A673 (cell line): ENCODE data around the gene ALKBH4. TPM values are rescaled to one million over a fixed set of nuclear protein-coding genes. Genes with fewer than 3 reads are reported as not detected.

Experiments
- BruUV-seq: library from RNA; stranded (reverse); fragments of 400-500 nt; replicated peaks from 2 replicates; lab custom pipeline; 2021; lab: Mats Ljungman, UMichigan
- CTCF ChIA-PET: fragments of 300-600 bp; sonication (Branson Sonifier 250); formaldehyde crosslinking; loops from one replicate; lab custom pipeline; 2022; ENCODE audit warnings: antibody characterized with exemption; lab: Charles Lee
- POLR2A ChIA-PET: fragments of 300-600 bp; sonication (Branson Sonifier 250); formaldehyde crosslinking; loops from one replicate; lab custom pipeline; 2022; ENCODE audit warnings: antibody characterized with exemption; ENCODE audit not compliant: low non-redundant PET; lab: Charles Lee
- DNase-seq: peaks from one replicate; pipeline ENCODE4 v3.0.0-alpha.2; 2015; ENCODE audit warnings: low spot score
- H3K27ac ChIP-seq: fragments of 200-600 bp; sonication (generic); 2 replicates; pipeline ENCODE4 v1.5.1; 2016; ENCODE audit warnings: mixed run types, low read depth, mild to moderate bottlenecking, mixed read lengths, antibody characterized with exemption, low read length; ENCODE audit not compliant: poor library complexity, severe bottlenecking
- H3K27me3 ChIP-seq: fragments of 200-600 bp; sonication (generic); replicated peaks from 2 replicates; pipeline ENCODE4 v1.6.1; 2017; ENCODE audit warnings: mixed run types, low read depth, mild to moderate bottlenecking, mixed read lengths, antibody characterized with exemption, low read length; ENCODE audit not compliant: insufficient read depth, poor library complexity
- H3K36me3 ChIP-seq: fragments of 200-600 bp; sonication (generic); 2 replicates; pipeline ENCODE4 v1.6.1; 2016; ENCODE audit warnings: mixed run types, mild to moderate bottlenecking, mixed read lengths, antibody characterized with exemption, low read length; ENCODE audit not compliant: insufficient read depth, poor library complexity, severe bottlenecking
- H3K4me1 ChIP-seq: fragments of 200-600 bp; sonication (generic); 2 replicates; pipeline ENCODE4 v1.6.1; 2017; ENCODE audit warnings: mixed run types, mild to moderate bottlenecking, mixed read lengths, antibody characterized with exemption, low read length; ENCODE audit not compliant: insufficient read depth, poor library complexity, severe bottlenecking
- H3K4me3 ChIP-seq: fragments of 200-600 bp; sonication (generic); 2 replicates; pipeline ENCODE4 v1.5.1; 2016; ENCODE audit warnings: low read depth, mixed run types, mild to moderate bottlenecking, mixed read lengths, low read length; ENCODE audit not compliant: poor library complexity, severe bottlenecking
- H3K9me3 ChIP-seq: fragments of 200-600 bp; sonication (generic); 2 replicates; pipeline ENCODE4 v1.6.1; 2016; ENCODE audit warnings: mixed run types, low read depth, mild to moderate bottlenecking, mixed read lengths, antibody characterized with exemption, low read length; ENCODE audit not compliant: poor library complexity, severe bottlenecking
- EZH2 ChIP-seq: fragments of 200-600 bp; sonication (generic); IDR thresholded peaks from 2 replicates; pipeline ENCODE4 v1.6.1; 2017; ENCODE audit warnings: borderline replicate concordance, low read depth, mild to moderate bottlenecking, mixed read lengths, antibody characterized with exemption, low read length; ENCODE audit not compliant: poor library complexity, severe bottlenecking
- intact Hi-C: fragments of 100-400 bp; cut with micrococcal nuclease; formaldehyde crosslinking; loops from one replicate; pipeline ENCODE4 v1.10.0; 2022; ENCODE audit not compliant: unreplicated experiment
- total RNA-seq: library from RNA; stranded (reverse); gene quantifications from 2 replicates; pipeline ENCODE4 v1.2.3, GENCODE V29; 2021
- TF ChIP-seq, protein P1 (sequence below): fragments of 300-800, 200-600 bp; sonication (generic); conservative IDR thresholded peaks from 2 replicates; pipeline ENCODE4 v1.5.1; 2017; ENCODE audit warnings: low read depth, mild to moderate bottlenecking, antibody characterized with exemption, low read length, moderate library complexity, mixed read lengths

The ALKBH4 gene
- total RNA-seq, 1 experiment from 2014 or later, result 17.0 TPM

DNA sequence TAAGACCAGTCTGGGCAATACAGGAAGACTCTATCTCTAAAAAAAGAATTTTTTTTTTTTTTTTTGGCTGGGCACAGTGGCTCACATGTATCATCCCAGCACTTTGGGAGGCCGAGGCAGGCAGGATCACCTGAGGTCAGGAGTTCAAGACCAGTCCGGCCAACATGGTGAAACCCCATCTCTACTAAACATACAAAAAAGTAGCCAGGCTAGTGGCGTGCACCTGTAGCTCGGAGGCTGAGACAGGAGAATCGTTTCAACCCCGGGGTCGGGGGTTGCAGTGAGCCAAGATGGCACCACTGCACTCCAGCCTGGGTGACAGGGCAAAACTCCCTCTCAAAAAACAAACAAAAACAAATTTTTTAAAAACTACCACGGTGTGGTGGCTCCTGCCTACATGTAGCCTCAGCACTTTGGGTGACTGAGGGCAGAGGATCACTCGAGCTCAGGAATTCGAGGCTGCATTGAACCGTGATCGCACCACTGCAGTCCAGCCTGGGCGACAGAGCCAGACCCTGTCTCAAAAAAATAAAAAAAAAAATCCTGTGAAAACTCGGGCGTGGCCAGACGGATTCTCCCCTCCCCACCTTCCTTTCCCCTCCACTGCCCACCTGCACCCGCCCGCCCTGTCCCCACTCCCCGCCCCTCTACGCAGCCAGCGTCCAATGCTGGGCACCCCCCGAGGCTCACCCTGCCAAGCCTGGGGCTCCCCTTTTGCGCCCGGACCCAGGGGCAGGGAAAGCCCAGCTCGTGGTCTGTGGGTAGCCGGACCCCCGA, 32.0 kb downstream of the ALKBH4 start:
- intact Hi-C loops, result no loop called here
- Histone ChIP-seq H3K4me1 (peaks cover 33% of the 10 kb centered on the region), H3K9me3 (no peaks in the 10 kb centered on the region), H3K4me3 (peak overlapping the region; percentile 85), H3K27me3 (no peaks in the 10 kb centered on the region), H3K36me3 (no peaks in the 10 kb centered on the region), H3K27ac (peak overlapping the region; percentile 65)
- DNase-seq, result no peak
- CTCF ChIA-PET, result no interaction called here
- TF ChIP-seq, protein P1, sequence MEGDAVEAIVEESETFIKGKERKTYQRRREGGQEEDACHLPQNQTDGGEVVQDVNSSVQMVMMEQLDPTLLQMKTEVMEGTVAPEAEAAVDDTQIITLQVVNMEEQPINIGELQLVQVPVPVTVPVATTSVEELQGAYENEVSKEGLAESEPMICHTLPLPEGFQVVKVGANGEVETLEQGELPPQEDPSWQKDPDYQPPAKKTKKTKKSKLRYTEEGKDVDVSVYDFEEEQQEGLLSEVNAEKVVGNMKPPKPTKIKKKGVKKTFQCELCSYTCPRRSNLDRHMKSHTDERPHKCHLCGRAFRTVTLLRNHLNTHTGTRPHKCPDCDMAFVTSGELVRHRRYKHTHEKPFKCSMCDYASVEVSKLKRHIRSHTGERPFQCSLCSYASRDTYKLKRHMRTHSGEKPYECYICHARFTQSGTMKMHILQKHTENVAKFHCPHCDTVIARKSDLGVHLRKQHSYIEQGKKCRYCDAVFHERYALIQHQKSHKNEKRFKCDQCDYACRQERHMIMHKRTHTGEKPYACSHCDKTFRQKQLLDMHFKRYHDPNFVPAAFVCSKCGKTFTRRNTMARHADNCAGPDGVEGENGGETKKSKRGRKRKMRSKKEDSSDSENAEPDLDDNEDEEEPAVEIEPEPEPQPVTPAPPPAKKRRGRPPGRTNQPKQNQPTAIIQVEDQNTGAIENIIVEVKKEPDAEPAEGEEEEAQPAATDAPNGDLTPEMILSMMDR, result no peak
- no peak for TF ChIP-seq EZH2
- POLR2A ChIA-PET, result interaction anchor here (0.7 kb wide), 1 partner anchor 34 kb away, joined by 3 read pairs; no protein-coding TSS in a partner anchor
- no TSS peak for BruUV-seq

DNA sequence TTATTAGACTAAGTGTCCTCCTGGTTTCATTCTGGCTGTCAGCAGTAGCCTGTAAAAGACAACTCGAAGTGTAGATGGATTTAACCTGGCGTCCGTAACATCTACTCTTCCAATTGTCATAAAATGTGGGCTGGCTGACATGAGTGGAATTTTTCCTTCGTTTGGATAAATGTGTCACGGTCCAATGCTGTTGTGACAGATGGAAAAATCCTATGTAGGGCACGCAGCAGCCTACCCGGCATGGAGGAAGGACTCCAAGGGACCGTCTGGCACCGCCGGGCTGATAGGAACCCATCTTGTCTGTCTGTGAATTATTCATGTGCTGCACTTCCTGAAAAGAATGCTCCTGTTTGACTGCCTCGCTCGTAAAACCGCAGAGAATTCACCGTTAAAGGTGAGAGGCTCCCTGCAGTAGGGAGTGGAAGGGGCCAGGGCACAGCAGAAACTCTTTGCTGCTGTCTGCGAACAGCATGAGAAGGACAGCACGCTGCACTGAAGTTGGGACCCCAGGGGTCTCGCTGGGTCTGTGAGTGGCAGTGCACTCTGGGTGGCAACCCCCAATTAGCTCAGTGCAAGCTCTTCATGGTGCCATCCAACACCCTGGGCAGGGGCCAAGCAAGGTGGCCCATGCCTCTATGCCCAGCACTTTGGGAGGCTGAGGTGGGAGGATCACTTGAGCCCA, 32.9 kb downstream of the ALKBH4 start:
- CTCF ChIA-PET, result no interaction called here

DNA sequence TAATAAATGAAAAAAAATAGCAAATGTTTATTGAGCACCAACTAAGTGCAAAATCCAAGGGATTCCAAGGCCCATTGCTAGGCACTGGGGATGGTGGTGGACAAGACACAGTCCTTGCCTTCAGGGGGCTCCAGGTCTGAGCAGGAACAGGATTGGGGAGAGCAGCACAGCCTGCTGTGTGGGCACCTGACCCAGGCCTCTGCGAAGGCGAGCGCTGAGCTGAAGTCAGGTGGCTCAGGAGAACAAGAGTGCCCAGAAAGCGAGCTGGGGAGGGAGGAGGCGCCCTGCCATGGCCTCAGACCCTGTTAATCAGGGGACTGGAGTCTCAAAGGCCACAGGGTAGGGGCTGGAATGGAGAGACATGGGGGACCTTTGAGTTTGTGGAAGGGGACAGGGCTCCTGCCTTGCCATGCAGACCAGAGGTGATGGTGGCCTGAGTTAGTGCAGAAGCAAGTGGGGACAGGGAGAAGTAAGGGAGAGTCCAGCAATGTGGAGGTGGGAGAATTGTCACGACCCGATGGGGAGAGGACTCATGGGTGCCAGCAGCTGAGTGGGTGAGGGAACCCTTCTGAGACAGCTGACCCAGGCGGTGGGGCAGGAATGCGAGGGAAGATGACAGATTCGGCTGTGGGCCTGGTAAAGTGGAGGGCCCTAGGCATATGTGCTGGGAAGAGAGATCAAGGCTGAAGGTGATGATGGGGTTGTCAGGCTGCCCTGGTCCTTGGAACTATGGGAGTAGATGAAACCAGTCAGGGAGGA, 35.3 kb downstream of the ALKBH4 start:
- Histone ChIP-seq H3K4me1 (peaks cover 30% of the 10 kb centered on the region), H3K4me3 (no peak overlapping the region), H3K27me3 (no peaks in the 10 kb centered on the region), H3K36me3 (peaks cover 7% of the 10 kb centered on the region), H3K9me3 (no peaks in the 10 kb centered on the region), H3K27ac (no peak overlapping the region)
- no peak for TF ChIP-seq EZH2
- TF ChIP-seq, protein P1, result no peak
- no TSS peak for BruUV-seq
- intact Hi-C loops, result no loop called here
- ChIA-PET CTCF (no interaction called here), POLR2A (no interaction called here)
- no peak for DNase-seq

More for the DNA sequence above, 32.9 kb downstream of the ALKBH4 start:
- no peaks in the 10 kb centered on the region for H3K9me3 ChIP-seq
- POLR2A ChIA-PET, result no interaction called here
- no peaks in the 10 kb centered on the region for H3K36me3 ChIP-seq
- H3K27ac ChIP-seq, result peak overlapping the region; percentile 65
- no peaks in the 10 kb centered on the region for H3K27me3 ChIP-seq
- intact Hi-C loops, result no loop called here
- no TSS peak for BruUV-seq
- peak; percentile 76 for DNase-seq
- H3K4me1 ChIP-seq, result peaks cover 33% of the 10 kb centered on the region
- no peak for TF ChIP-seq EZH2
- no peak overlapping the region for H3K4me3 ChIP-seq
